ENCODE data around the gene TRMT6.

Gene TRMT6

GRCh38 chr20:5950271-5951031 lies at the start of gene TRMT6, which contains the start of gene MCM8:
Gene TRMT6, minus strand, starts transcription at chr20:5950533. Its CDS starts 128 bp downstream, at chr20:5950405.
Gene MCM8, plus strand, starts transcription at chr20:5950652. Its CDS starts 1,364 bp downstream, at chr20:5952016.
- peak; percentile 61 to 96 (median 92) for DNase-seq

GRCh38 chr20:5999783-6000182 lies 49.5 kb upstream of the TRMT6 start:
- DNase-seq = peak in 9 of 58 donors; percentile 1 to 19 (median 6)

- no peak for DNase-seq
Measured at GRCh38 chr20:5996765-5997164, 46.4 kb upstream of the TRMT6 start.

GRCh38 chr20:5991623-5992441 lies 41.5 kb upstream of the TRMT6 start:
- DNase-seq = no peak

GRCh38 chr20:5990946-5991345 lies 40.6 kb upstream of the TRMT6 start:
- no peak for DNase-seq

- DNase-seq = no peak
Measured at GRCh38 chr20:5989539-5989938, 39.2 kb upstream of the TRMT6 start.

GRCh38 chr20:5987383-5987782 lies 37.0 kb upstream of the TRMT6 start:
- DNase-seq = no peak

- DNase-seq = no peak
Measured at GRCh38 chr20:5980720-5981538, 30.6 kb upstream of the TRMT6 start.

GRCh38 chr20:5979801-5980200 lies 29.5 kb upstream of the TRMT6 start:
- DNase-seq = no peak

GRCh38 chr20:5977975-5978374 lies 27.6 kb upstream of the TRMT6 start:
- DNase-seq = no peak

GRCh38 chr20:5977223-5977622 lies 26.9 kb upstream of the TRMT6 start:
- no peak for DNase-seq

GRCh38 chr20:5975778-5976177 lies 25.4 kb upstream of the TRMT6 start:
- DNase-seq = no peak

GRCh38 chr20:5974531-5974930 lies 24.2 kb upstream of the TRMT6 start:
- DNase-seq = no peak

- no peak for DNase-seq
Measured at GRCh38 chr20:5973971-5974370, 23.6 kb upstream of the TRMT6 start.

GRCh38 chr20:5973172-5973571 lies 22.8 kb upstream of the TRMT6 start:
- no peak for DNase-seq

- DNase-seq = no peak
Measured at GRCh38 chr20:5971203-5971602, 20.9 kb upstream of the TRMT6 start.

- no peak for DNase-seq
Measured at GRCh38 chr20:5970381-5970780, 20.0 kb upstream of the TRMT6 start.

GRCh38 chr20:5969940-5970339 lies 19.6 kb upstream of the TRMT6 start:
- DNase-seq = no peak

- DNase-seq = no peak
Measured at GRCh38 chr20:5969348-5969935, 19.1 kb upstream of the TRMT6 start.

GRCh38 chr20:5968462-5968861 lies 18.1 kb upstream of the TRMT6 start:
- no peak for DNase-seq

GRCh38 chr20:5967469-5967868 lies 17.1 kb upstream of the TRMT6 start:
- no peak for DNase-seq
